ENCODE measurements around the gene IGFL1.
"Not testable (repeated sequence)": the region's sequence is repeated elsewhere in the genome, so short reads cannot be mapped to it uniquely, and the experiment has no call there.

Gene IGFL1

DNA sequence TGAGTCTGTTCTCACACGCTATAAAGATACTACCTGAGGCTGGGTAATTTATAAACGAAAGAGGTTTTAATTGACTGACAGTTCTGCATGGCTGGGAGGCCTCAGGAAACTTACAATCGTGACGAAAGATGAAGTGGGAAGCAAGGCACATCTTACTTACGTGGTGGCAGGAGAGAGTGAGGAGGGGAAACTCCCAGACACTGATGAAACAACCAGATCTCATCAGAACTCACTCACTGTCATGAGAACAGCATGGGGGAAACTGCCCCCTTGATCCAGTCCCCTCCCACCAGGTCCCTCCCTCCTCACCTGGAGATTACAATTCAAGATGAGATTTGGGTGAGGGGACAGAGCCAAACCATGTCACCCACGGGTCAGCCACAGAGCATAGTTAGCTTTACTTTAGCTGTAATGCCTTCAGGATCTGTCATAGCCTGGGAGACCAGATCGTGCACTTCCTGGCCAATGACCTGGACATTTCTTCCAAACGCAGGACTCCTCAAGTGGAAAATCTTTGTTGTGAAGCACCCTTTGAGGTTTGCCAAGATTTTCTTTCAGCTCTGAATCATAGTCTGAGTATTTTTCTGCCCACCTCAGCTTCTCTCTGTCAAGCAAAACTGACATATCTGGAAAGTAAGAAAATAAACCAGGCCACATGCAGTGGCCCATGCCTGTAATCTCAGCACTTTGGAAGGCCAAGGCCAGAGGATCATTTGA lies 42.1 kb downstream of the IGFL1 start:
- DNase-seq (ENCODE audit: low spot score): no peak

DNA sequence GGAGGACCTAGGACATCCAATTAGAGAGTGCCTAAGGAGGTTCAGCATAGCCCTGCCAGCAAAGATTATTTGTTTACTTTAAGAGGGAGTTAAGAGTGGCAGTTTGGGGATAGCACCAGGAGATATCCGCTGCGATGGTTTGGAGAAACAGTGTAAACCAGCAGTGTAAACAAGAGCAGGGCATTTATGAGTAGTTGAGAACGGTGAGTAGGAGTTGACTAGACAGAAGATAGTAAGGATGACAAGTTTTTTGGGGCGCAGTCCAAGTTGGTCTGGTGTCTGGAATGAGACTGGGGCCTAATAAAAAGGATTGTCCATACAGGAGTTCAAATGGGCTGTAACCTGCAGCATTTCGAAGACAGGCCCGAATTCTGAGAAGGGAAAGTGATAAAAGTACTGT lies 44.4 kb downstream of the IGFL1 start:
- not testable (repeated sequence) for DNase-seq (ENCODE audit: low spot score)

DNA sequence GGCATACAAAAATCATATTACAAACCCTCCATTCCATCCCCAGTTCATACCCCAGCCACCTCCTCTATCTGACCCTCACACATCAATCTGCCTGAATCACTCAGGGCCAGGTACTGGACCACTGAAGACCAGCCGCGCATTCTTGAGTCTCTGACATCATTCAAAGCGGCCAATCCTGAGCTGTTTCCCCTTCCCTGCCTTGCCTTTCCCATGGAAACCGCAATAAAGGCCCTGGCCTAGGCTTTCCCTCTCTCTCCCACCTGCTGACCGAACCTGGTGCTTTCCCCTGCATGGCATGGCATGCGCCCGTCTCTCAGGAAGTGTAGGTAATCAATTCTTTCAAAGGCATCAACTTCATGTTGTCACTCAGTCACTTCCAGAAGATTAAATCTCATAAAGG lies 49.6 kb downstream of the IGFL1 start:
- DNase-seq (ENCODE audit: low spot score): no peak
